Breast epithelium (tissue), 3 donors: ENCODE measurements around the gene ENAM.

Source experiments
- POLR2AphosphoS5 ChIP-seq, 3 donors: sonication (generic); formaldehyde crosslinking; IDR thresholded peaks; one replicate each; pipeline ENCODE4 v1.6.1; 2017; ENCODE audit warnings: antibody characterized with exemption in 3 of 3
- TF ChIP-seq, protein P1 (sequence below), 3 donors: fragments of 450-650 bp; IDR thresholded peaks; one replicate each; pipeline ENCODE4 v1.5.1; 2016 to 2017; ENCODE audit warnings: antibody characterized with exemption in 3 of 3, mild to moderate bottlenecking in 3 of 3, moderate library complexity in 3 of 3

DNA sequence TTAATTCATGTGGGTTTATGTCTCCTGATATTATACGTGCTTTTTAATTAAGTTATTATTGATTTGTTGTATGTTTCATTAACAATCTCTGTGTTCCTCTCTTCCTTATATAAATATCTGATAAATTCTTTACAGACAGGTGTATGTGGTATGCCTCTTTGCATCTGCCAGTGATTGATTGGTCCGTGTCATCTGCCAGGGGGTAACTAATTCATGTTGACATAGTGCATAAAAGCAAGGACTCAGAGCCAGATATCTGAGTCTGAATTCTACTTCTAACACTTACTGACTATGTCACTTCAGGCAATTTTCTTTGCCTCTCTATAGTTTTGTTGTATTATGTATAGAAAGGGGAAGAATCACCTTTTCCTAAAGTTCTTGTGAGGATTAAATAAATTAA lies 41.7 kb upstream of the ENAM start:
- TF ChIP-seq, protein P1, sequence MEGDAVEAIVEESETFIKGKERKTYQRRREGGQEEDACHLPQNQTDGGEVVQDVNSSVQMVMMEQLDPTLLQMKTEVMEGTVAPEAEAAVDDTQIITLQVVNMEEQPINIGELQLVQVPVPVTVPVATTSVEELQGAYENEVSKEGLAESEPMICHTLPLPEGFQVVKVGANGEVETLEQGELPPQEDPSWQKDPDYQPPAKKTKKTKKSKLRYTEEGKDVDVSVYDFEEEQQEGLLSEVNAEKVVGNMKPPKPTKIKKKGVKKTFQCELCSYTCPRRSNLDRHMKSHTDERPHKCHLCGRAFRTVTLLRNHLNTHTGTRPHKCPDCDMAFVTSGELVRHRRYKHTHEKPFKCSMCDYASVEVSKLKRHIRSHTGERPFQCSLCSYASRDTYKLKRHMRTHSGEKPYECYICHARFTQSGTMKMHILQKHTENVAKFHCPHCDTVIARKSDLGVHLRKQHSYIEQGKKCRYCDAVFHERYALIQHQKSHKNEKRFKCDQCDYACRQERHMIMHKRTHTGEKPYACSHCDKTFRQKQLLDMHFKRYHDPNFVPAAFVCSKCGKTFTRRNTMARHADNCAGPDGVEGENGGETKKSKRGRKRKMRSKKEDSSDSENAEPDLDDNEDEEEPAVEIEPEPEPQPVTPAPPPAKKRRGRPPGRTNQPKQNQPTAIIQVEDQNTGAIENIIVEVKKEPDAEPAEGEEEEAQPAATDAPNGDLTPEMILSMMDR (IDR thresholded peaks at IDR 0.05) = no peak
- TF ChIP-seq POLR2AphosphoS5 (IDR thresholded peaks at IDR 0.05) = no peak
